Measurements from ENCODE around the gene IQSEC3. TPM values are rescaled to one million over a fixed set of nuclear protein-coding genes. Genes with fewer than 3 reads are reported as not detected.

The IQSEC3 gene
- total RNA-seq, 2 experiments from 2014 or later: not detected

DNA sequence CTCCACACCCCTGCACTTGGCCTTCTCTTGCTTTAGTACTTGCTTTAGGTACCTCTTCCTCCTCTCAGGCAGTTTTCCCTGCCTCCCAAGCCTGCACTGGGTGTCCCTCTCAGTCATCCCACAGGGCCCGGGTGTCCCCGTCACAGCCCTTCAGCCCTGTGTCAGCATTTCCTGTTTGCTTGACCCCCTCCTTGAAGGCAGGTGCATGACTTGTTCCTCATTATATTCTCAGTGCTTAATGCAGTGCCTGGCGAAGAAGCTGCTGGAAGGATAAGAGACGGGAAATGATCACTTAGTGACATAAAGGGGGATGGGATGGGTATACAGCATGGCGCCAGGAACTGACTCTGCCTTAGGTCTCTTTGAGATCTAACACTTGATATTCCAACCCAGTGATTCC is 61.5 kb downstream of the IQSEC3 start:
- Histone ChIP-seq H3K36me3 (ENCODE audit: insufficient read depth, low read length) (no peaks in the 10 kb centered on the region), H4K20me1 (ENCODE audit: insufficient read depth, low read length) (no peaks in the 10 kb centered on the region), H3K27ac (ENCODE audit: low read depth, low read length, poor library complexity, severe bottlenecking) (peak overlapping the region; percentile 31), H3K4me1 (ENCODE audit: insufficient read depth, low read length, poor library complexity, severe bottlenecking) (peaks cover 16% of the 10 kb centered on the region), H3K9me3 (ENCODE audit: low read length) (no peaks in the 10 kb centered on the region), H3K79me2 (ENCODE audit: insufficient read depth, low read depth, low read length) (no peaks in the 10 kb centered on the region), H2AFZ (ENCODE audit: low read length) (peak overlapping the region; percentile 76), H3K9me2 (ENCODE audit: insufficient read depth, low read length) (no peaks in the 10 kb centered on the region), H3K4me3 (ENCODE audit: low read depth, low read length, poor library complexity, severe bottlenecking) (no peak overlapping the region), H3K4me2 (ENCODE audit: low read length) (peak overlapping the region; percentile 36)
- TF ChIP-seq EZH2phosphoT487 (IDR thresholded peaks at IDR 0.05; ENCODE audit: borderline replicate concordance, low read depth, low read length): no peak
- TF ChIP-seq, protein P1, sequence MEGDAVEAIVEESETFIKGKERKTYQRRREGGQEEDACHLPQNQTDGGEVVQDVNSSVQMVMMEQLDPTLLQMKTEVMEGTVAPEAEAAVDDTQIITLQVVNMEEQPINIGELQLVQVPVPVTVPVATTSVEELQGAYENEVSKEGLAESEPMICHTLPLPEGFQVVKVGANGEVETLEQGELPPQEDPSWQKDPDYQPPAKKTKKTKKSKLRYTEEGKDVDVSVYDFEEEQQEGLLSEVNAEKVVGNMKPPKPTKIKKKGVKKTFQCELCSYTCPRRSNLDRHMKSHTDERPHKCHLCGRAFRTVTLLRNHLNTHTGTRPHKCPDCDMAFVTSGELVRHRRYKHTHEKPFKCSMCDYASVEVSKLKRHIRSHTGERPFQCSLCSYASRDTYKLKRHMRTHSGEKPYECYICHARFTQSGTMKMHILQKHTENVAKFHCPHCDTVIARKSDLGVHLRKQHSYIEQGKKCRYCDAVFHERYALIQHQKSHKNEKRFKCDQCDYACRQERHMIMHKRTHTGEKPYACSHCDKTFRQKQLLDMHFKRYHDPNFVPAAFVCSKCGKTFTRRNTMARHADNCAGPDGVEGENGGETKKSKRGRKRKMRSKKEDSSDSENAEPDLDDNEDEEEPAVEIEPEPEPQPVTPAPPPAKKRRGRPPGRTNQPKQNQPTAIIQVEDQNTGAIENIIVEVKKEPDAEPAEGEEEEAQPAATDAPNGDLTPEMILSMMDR (conservative IDR thresholded peaks at IDR 0.05; ENCODE audit: low read length): no peak
- peak; percentile 77 for DNase-seq (ENCODE audit: low spot score)
- ChIA-PET POLR2A (no interaction called here), CTCF (ENCODE audit: unreplicated experiment) (no interaction called here)
- intact Hi-C loops (cut with micrococcal nuclease; ENCODE audit: unreplicated experiment): loop anchor here (1.0 kb wide), 1 partner anchor 19 kb away; no protein-coding TSS in a partner anchor
- BruUV-seq (replicated peaks): no TSS peak

DNA sequence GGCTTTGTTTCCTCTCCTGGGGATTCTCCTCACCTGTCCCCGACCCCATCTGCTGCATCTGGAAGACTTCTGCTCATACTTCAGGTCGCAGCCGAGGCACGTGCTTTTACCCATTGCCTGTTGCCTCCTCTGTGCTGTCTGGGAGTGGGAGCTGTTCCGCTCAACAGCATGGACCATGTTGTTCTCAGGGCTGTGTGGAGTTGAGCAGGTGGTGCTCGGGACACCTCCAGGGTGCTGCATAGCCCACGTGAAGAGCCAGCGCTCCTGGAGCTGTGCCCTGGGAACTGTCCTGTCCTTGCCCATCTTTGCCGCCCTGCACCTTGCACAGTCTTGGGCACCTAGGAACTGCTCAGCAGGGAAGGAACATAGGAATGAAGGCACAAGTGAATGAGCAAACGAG is 62.4 kb downstream of the IQSEC3 start:
- no peaks in the 10 kb centered on the region for H4K20me1 ChIP-seq (ENCODE audit: insufficient read depth, low read length)
- intact Hi-C loops (cut with micrococcal nuclease; ENCODE audit: unreplicated experiment): no loop called here
- no peaks in the 10 kb centered on the region for H3K36me3 ChIP-seq (ENCODE audit: insufficient read depth, low read length)
- ChIA-PET POLR2A (no interaction called here), CTCF (ENCODE audit: unreplicated experiment) (no interaction called here)
- H2AFZ ChIP-seq (ENCODE audit: low read length): peak overlapping the region; percentile 76; the same call in 1 of the 2 replicates
- H3K4me1 ChIP-seq (ENCODE audit: insufficient read depth, low read length, poor library complexity, severe bottlenecking): peaks cover 16% of the 10 kb centered on the region
- DNase-seq (ENCODE audit: low spot score): no peak
- H3K27ac ChIP-seq (ENCODE audit: low read depth, low read length, poor library complexity, severe bottlenecking): no peak overlapping the region
- BruUV-seq (replicated peaks): no TSS peak
- no peaks in the 10 kb centered on the region for H3K79me2 ChIP-seq (ENCODE audit: insufficient read depth, low read depth, low read length)
- no peak for TF ChIP-seq EZH2phosphoT487 (IDR thresholded peaks at IDR 0.05; ENCODE audit: borderline replicate concordance, low read depth, low read length)
- TF ChIP-seq, protein P1 (conservative IDR thresholded peaks at IDR 0.05; ENCODE audit: low read length): no peak
- H3K4me2 ChIP-seq (ENCODE audit: low read length): no peak overlapping the region
- H3K9me2 ChIP-seq (ENCODE audit: insufficient read depth, low read length): no peaks in the 10 kb centered on the region
- no peaks in the 10 kb centered on the region for H3K9me3 ChIP-seq (ENCODE audit: low read length)
- H3K4me3 ChIP-seq (ENCODE audit: low read depth, low read length, poor library complexity, severe bottlenecking): no peak overlapping the region

DNA sequence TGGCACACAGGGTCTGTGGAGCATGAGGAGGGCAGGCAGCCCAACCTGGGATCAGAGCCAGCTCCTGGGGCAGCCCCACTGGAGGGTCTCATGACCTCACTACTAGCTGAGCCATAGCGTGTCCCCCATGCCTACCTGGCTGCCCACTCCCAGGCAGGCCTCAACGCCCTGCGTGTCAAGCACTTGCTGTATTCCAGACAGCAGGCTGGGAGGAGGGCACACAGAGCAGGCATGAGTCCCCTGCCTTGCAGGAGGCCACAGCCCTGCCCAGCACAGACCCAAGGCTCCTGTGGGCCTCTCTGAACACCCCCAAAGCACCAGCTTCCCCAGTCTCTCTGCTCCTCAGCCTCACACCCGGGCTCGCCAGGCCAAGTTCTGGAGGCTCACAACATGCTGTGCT is 64.0 kb downstream of the IQSEC3 start:
- intact Hi-C loops (cut with micrococcal nuclease; ENCODE audit: unreplicated experiment): no loop called here
- no peak for TF ChIP-seq EZH2phosphoT487 (IDR thresholded peaks at IDR 0.05; ENCODE audit: borderline replicate concordance, low read depth, low read length)
- TF ChIP-seq, protein P1 (conservative IDR thresholded peaks at IDR 0.05; ENCODE audit: low read length): no peak
- no peak for DNase-seq (ENCODE audit: low spot score)
- Histone ChIP-seq H3K4me2 (ENCODE audit: low read length) (no peak overlapping the region), H3K79me2 (ENCODE audit: insufficient read depth, low read depth, low read length) (no peaks in the 10 kb centered on the region), H3K4me1 (ENCODE audit: insufficient read depth, low read length, poor library complexity, severe bottlenecking) (peaks cover 16% of the 10 kb centered on the region), H3K9me3 (ENCODE audit: low read length) (no peaks in the 10 kb centered on the region), H3K4me3 (ENCODE audit: low read depth, low read length, poor library complexity, severe bottlenecking) (no peak overlapping the region), H3K9me2 (ENCODE audit: insufficient read depth, low read length) (no peaks in the 10 kb centered on the region), H2AFZ (ENCODE audit: low read length) (no peak overlapping the region), H4K20me1 (ENCODE audit: insufficient read depth, low read length) (no peaks in the 10 kb centered on the region), H3K27ac (ENCODE audit: low read depth, low read length, poor library complexity, severe bottlenecking) (no peak overlapping the region), H3K36me3 (ENCODE audit: insufficient read depth, low read length) (no peaks in the 10 kb centered on the region)
- ChIA-PET CTCF (ENCODE audit: unreplicated experiment) (no interaction called here), POLR2A (no interaction called here)
- no TSS peak for BruUV-seq (replicated peaks)

All from OCI-LY7 (cell line).